HG02610 (cell line): ENCODE results near the gene SFTPA1.
"Not testable (repeated sequence)": the region's sequence is repeated elsewhere in the genome, so short reads cannot be mapped to it uniquely, and the experiment has no call there.

Experiments used
- ATAC-seq: cut with Tn5 transposase; IDR thresholded peaks from one replicate; pipeline ENCODE4 v1.9.1; 2021; ENCODE audit warnings: mild to moderate bottlenecking, moderate library complexity; ENCODE audit not compliant: unreplicated experiment

The SFTPA1 gene

DNA sequence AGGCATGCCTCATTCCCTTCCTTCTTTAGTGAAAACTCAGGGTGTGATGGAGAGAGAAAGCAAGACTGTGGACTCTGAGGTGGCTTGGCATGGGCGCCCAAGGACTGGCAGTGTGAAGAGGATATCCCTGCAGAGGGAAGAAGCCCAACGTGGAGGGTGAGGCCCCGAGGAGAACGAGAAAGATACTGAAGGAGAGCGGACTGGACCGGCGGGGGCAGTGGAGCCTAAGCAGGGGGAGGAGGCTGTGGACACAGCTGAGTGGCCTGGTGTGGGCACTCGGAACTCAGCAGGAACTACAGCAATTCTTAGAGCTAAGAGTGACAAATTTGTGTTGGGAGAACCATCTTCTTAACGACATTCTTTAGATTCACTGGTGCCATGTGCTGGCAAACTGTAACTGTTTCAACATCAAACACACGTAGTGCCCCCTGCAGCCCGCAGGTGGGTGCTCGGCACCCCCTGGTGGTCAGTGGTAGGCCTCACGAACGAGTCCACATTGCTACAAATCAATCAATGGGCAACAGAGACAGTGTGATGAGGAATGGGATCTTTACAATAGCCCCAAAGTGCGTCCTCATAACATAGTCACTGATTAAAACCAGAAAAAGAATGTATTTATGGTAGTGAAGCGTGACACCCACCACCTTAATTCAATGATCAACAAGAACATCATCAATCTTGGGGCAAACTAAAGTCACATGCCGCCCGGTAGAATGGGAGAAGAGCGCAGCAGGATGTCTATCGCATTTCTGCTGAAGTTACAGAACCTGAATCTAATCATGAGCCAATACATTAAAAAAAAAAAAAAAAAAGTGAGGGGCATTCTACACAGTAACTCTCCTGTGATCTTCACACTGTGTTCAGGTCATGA, 2.0 kb upstream of the SFTPA1 start:
- no peak for ATAC-seq

- not testable (repeated sequence) for ATAC-seq
Observed at GRCh38 chr10:79611193-79611976, 646 bp downstream of the SFTPA1 start.

DNA sequence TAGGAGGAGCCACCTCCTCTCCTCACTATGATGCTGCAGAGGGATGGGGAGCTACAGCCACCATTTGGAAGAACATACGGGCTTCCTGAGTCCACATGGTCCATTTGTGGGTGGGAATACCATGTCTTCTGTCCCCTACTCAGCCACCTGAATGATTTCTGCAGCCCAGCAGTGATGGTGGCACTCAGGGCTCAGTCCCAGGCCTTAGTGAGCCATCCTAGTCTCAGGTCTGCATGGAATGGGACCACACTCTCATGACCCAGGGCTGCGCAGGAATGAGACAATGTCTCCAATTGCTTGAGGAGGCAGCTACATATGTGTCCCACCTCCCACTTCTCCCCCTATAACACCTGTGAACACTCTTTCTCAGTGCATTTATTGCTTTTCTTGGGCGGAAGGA, 4.8 kb downstream of the SFTPA1 start:
- no peak for ATAC-seq

- ATAC-seq: no peak
Observed at GRCh38 chr10:79616164-79616563, 5.4 kb downstream of the SFTPA1 start.

GRCh38 chr10:79623663-79624062, 12.9 kb downstream of the SFTPA1 start:
- not testable (repeated sequence) for ATAC-seq

GRCh38 chr10:79627075-79627474, 16.3 kb downstream of the SFTPA1 start:
- ATAC-seq: no peak

- ATAC-seq: no peak
Observed at GRCh38 chr10:79628083-79628482, 17.3 kb downstream of the SFTPA1 start.

DNA sequence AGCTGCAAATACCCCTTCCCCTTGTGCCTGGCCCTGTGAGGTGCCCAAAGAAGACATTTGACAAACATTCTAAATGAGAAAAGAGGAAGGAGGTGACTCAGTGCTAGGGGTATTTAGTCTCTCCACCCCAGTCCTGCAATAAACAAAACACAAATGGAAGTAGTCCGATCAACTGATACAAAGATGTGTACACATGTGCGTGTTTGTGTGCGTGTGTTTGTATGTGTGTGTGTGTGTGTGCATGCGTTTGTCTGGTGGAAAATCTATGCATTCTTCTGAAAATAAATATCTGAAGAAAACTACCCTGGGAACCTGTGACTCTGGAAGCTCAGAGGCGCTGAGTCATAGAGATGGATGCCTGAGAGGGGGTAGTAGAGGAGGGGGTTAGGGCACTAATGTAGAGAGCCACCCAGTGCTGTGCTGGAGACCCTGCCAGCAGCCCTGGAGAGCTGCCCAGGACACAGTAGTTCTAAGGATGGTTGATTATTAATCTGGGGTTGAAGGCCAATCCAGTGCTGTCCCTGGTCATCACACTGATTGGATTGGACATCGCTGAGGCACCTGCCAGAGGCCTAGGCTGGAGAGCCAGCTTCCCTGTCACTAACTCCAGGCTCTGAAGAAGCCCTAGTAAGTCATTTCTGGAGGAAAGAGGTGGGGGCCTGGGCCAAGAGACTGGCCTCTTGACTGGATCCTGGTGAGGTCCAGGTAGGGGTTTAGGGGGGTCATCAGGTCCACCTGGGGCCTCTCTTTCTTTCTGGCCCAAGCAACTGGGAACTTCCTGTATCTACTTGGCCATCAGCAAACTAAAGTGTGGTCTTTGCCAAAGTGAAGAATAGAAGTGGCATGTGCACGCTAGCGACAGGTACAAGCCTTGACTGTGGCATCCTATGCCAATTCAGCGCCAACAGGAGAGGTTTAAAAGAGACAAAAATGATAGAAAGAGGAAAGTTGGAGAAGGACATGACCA, 18.5 kb downstream of the SFTPA1 start:
- ATAC-seq: no peak

DNA sequence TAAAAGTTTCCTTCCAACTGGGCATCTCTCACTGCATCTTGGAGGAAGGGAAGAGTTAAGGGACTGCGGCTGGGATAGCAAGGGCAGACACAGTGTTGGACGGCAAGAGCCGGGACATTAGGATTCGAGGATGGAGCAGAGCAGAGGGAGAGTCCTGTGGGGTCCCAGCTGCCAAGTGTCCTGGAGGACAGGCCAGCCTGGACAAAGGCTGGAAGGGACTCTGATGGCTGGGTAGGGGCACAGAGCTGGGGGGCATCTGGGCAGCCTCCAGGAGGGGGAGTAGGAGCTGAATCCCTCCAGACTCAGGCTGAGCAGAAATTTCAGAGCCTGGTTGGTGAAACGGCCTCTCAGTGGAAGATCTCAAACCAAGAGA, 19.2 kb downstream of the SFTPA1 start:
- ATAC-seq: no peak

GRCh38 chr10:79636654-79637199, 26.0 kb downstream of the SFTPA1 start:
- not testable (repeated sequence) for ATAC-seq

- ATAC-seq: no peak
Observed at GRCh38 chr10:79638318-79638717, 27.6 kb downstream of the SFTPA1 start.

- not testable (repeated sequence) for ATAC-seq
Observed at GRCh38 chr10:79652695-79653094, 42.0 kb downstream of the SFTPA1 start.

DNA sequence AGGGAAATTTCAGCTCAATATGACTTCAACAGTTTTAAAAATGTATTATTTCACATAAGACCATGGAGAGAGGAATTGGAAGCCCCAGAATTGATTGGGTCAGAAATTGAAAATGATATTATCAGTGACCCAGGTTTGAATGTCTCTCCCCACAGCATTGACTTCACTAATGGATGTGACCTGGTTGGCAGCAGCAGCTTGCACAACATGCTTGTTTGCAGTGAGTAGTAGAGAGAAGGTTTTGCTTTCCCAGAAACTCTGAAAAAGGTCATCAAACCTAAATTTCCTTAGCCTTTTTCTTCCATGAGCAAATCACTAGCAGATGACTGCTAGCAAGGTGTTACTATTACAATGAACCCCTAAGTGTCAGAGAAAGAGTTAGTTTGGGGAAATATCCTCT, 52.5 kb downstream of the SFTPA1 start:
- ATAC-seq: not testable (repeated sequence)

DNA sequence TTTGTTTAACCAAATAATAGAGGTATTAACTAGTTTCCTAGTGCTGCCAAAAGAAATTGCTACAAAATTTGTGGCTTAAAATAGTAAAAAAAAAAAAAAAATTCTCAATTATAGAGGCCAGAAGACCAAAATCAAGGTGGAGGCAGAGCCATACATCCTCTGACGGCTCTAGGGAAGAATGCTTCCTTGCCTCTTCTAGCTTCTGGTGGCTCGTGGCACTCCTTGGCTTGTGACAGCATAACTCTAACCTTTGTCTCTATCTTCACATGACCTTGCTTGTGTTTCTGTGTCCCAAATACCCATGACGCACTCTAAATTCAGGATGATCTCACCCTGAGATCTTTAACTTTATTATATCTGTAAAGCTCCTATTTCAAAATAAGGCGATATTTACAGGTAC, 53.9 kb downstream of the SFTPA1 start:
- ATAC-seq: not testable (repeated sequence)
